Neural crest cell (in vitro differentiated cells): Measurements from ENCODE around the gene ATP8A1. TPM values are rescaled to one million over a fixed set of nuclear protein-coding genes. Genes with fewer than 3 reads are reported as not detected.

ENCODE experiments used
- DNase-seq: peaks from one replicate; pipeline ENCODE4 v3.0.0; 2021; ENCODE audit warnings: low read depth, mixed read lengths, low spot score
- H3K27ac Mint-ChIP-seq: one replicate; pipeline ENCODE4 v1.8.0; 2021; ENCODE audit warnings: mild to moderate bottlenecking, mixed read lengths; ENCODE audit not compliant: unreplicated experiment
- H3K27me3 Mint-ChIP-seq: 2 replicates; pipeline ENCODE4 v1.8.0; 2021; ENCODE audit warnings: low read depth, mild to moderate bottlenecking, mixed read lengths
- H3K36me3 Mint-ChIP-seq: 2 replicates; pipeline ENCODE4 v1.8.0; 2021; ENCODE audit warnings: low read depth, mild to moderate bottlenecking, mixed read lengths
- H3K4me1 Mint-ChIP-seq: 2 replicates; pipeline ENCODE4 v1.8.0; 2021; ENCODE audit warnings: mixed read lengths
- H3K4me3 Mint-ChIP-seq: one replicate; pipeline ENCODE4 v1.8.0; 2021; ENCODE audit warnings: mild to moderate bottlenecking, mixed read lengths
- H3K9me3 Mint-ChIP-seq: 2 replicates; pipeline ENCODE4 v1.8.0; 2021; ENCODE audit warnings: mixed read lengths
- total RNA-seq: library from RNA; stranded (reverse); gene quantifications from 2 replicates; pipeline ENCODE4 v1.2.1, GENCODE V29; 2021
- TF ChIP-seq, protein P1 (sequence below): fragments of 200-600 bp; sonication (generic); conservative IDR thresholded peaks from 2 replicates; pipeline ENCODE4 v1.5.0; 2021; ENCODE audit warnings: antibody characterized with exemption, mild to moderate bottlenecking

The ATP8A1 gene
- total RNA-seq, 1 donor from 2014 or later = 11.9 TPM

DNA sequence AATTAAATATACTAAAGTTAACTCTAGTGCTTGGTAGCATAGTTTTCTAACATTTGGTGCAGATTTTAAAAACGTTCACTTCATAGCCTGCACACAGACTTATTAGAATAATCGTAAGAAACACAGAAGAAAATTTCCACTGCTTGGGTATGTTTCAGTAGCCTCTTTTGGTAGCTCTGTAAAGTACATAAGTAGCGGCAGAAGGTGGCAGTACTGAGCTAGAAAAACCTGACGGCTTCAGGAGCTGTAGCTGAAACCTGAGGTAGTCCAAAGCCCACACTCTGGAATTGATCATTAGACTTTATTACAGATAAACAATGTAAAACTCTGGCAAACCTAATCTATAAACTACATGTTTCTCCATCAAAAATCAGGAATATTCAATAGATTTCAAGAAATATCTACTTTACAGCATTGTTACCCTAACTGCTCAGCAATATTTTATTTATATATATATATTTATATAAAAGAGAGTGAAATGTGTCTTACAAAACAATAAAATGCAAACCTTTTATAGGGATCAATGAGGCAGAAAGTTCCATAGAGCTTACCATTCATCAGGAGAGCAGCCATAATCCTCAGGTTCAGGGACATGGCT is 88.2 kb downstream of the ATP8A1 start:
- H3K27me3 Mint-ChIP-seq = no peaks in the 10 kb centered on the region
- H3K9me3 Mint-ChIP-seq = no peaks in the 10 kb centered on the region
- H3K4me3 Mint-ChIP-seq = no peak overlapping the region
- TF ChIP-seq, protein P1, sequence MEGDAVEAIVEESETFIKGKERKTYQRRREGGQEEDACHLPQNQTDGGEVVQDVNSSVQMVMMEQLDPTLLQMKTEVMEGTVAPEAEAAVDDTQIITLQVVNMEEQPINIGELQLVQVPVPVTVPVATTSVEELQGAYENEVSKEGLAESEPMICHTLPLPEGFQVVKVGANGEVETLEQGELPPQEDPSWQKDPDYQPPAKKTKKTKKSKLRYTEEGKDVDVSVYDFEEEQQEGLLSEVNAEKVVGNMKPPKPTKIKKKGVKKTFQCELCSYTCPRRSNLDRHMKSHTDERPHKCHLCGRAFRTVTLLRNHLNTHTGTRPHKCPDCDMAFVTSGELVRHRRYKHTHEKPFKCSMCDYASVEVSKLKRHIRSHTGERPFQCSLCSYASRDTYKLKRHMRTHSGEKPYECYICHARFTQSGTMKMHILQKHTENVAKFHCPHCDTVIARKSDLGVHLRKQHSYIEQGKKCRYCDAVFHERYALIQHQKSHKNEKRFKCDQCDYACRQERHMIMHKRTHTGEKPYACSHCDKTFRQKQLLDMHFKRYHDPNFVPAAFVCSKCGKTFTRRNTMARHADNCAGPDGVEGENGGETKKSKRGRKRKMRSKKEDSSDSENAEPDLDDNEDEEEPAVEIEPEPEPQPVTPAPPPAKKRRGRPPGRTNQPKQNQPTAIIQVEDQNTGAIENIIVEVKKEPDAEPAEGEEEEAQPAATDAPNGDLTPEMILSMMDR = peak; percentile 87
- peaks cover 5% of the 10 kb centered on the region for H3K4me1 Mint-ChIP-seq
- no peaks in the 10 kb centered on the region for H3K36me3 Mint-ChIP-seq
- DNase-seq = peak; percentile 62
- H3K27ac Mint-ChIP-seq = no peak overlapping the region

DNA sequence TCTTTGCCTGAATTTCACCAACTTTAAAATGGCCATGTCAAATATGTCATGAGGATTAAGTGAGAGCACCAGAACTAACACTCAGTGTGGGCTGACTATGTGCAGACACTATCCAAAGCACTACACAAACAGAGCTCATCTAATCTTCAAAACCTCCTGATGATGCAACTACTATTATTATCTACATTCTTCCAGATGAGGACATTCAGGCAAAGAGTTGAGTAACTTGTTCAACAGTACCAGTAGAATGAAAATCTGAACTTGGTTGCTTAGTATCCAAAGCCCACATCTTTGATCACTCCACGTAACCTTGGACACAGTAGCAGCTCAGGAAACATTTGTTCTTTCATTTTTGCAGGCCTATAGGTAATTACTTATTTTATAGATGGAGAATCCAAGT is 90.1 kb downstream of the ATP8A1 start:
- H3K4me1 Mint-ChIP-seq = peaks cover 5% of the 10 kb centered on the region
- TF ChIP-seq, protein P1 = no peak
- H3K36me3 Mint-ChIP-seq = peaks cover 4% of the 10 kb centered on the region
- H3K4me3 Mint-ChIP-seq = no peak overlapping the region
- no peak for DNase-seq
- no peak overlapping the region for H3K27ac Mint-ChIP-seq
- no peaks in the 10 kb centered on the region for H3K9me3 Mint-ChIP-seq
- H3K27me3 Mint-ChIP-seq = no peaks in the 10 kb centered on the region

- H3K4me1 Mint-ChIP-seq = no peaks in the 10 kb centered on the region
- TF ChIP-seq, protein P1 = no peak
- no peak overlapping the region for H3K27ac Mint-ChIP-seq
Observed at GRCh38 chr4:42562016-42562415, 94.9 kb downstream of the ATP8A1 start.

GRCh38 chr4:42561031-42561430 is 95.9 kb downstream of the ATP8A1 start:
- no peaks in the 10 kb centered on the region for H3K4me1 Mint-ChIP-seq
- TF ChIP-seq, protein P1 = no peak
- DNase-seq = no peak
- no peak overlapping the region for H3K27ac Mint-ChIP-seq
- H3K36me3 Mint-ChIP-seq = peaks cover 4% of the 10 kb centered on the region
- H3K9me3 Mint-ChIP-seq = no peaks in the 10 kb centered on the region
- H3K27me3 Mint-ChIP-seq = no peaks in the 10 kb centered on the region
- no peak overlapping the region for H3K4me3 Mint-ChIP-seq

More at GRCh38 chr4:42562016-42562415, 94.9 kb downstream of the ATP8A1 start:
- Mint-ChIP-seq H3K36me3 (peaks cover 4% of the 10 kb centered on the region), H3K4me3 (no peak overlapping the region), H3K27me3 (no peaks in the 10 kb centered on the region), H3K9me3 (no peaks in the 10 kb centered on the region)
- no peak for DNase-seq

DNA sequence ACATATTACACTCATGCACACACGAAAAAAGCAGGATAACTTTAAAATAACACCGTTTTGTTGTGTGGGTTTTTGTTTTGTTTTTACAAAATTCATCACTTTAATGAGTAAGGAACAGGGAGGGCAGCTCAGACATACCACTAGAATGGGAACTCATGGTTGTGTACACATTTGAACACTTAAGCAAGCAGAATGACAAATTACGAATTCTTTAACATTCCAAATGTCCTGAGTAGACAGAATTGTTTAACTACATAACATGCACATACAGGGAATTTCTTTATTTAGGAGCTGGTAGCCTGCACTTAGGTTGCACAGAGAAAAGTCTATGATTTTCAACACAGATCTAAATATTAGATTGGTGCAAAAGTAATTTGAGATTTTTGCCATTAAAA is 96.4 kb downstream of the ATP8A1 start:
- Mint-ChIP-seq H3K27ac (no peak overlapping the region), H3K27me3 (no peaks in the 10 kb centered on the region), H3K36me3 (peaks cover 4% of the 10 kb centered on the region), H3K4me1 (no peaks in the 10 kb centered on the region), H3K4me3 (no peak overlapping the region), H3K9me3 (no peaks in the 10 kb centered on the region)
- TF ChIP-seq, protein P1 = no peak
- DNase-seq = no peak
